Glutamatergic neuron (in vitro differentiated cells): Measurements from ENCODE around the gene ISG15. TPM values are rescaled to one million over a fixed set of nuclear protein-coding genes. Genes with fewer than 3 reads are reported as not detected.

Source experiments
- DNase-seq: peaks from one replicate; pipeline ENCODE4 v3.0.0; 2022
- H3K27ac Mint-ChIP-seq: one replicate; pipeline ENCODE4 v1.8.0; 2020; ENCODE audit warnings: mild to moderate bottlenecking, mixed read lengths, inconsistent platforms; ENCODE audit not compliant: unreplicated experiment
- H3K27me3 Mint-ChIP-seq: one replicate; pipeline ENCODE4 v1.8.0; 2020; ENCODE audit warnings: mild to moderate bottlenecking, moderate library complexity, mixed read lengths, inconsistent platforms; ENCODE audit not compliant: unreplicated experiment
- H3K36me3 Mint-ChIP-seq: one replicate; pipeline ENCODE4 v1.8.0; 2020; ENCODE audit warnings: mild to moderate bottlenecking, mixed read lengths, inconsistent platforms; ENCODE audit not compliant: unreplicated experiment
- H3K4me1 Mint-ChIP-seq: one replicate; pipeline ENCODE4 v1.8.0; 2020; ENCODE audit warnings: mild to moderate bottlenecking, low read depth, mixed read lengths, inconsistent platforms; ENCODE audit not compliant: unreplicated experiment
- H3K4me3 Mint-ChIP-seq: one replicate; pipeline ENCODE4 v1.8.0; 2020; ENCODE audit warnings: mild to moderate bottlenecking, mixed read lengths, inconsistent platforms; ENCODE audit not compliant: unreplicated experiment
- H3K9me3 Mint-ChIP-seq: one replicate; pipeline ENCODE4 v1.8.0; 2020; ENCODE audit warnings: mild to moderate bottlenecking, moderate library complexity, mixed read lengths, inconsistent platforms; ENCODE audit not compliant: unreplicated experiment
- total RNA-seq: library from RNA; stranded (reverse); fragmentation: NEBNext Ultra II Directional; extraction: Animal tissue kit (Norgen Biotek cat#: 25700); gene quantifications from one replicate; pipeline ENCODE4 v1.2.1, GENCODE V29; 2021; ENCODE audit not compliant: unreplicated experiment
- TF ChIP-seq, protein P1 (sequence below): fragments of 200-600 bp; sonication (generic); IDR thresholded peaks from one replicate; pipeline ENCODE4 v1.5.0; 2021; ENCODE audit not compliant: partially characterized antibody, unreplicated experiment

ISG15 gene
- total RNA-seq, 1 donor from 2014 or later = 18.4 TPM

GRCh38 chr1:966135-966703 is 47.1 kb upstream of the ISG15 start, which contains the start of gene PLEKHN1:
TSS of gene PLEKHN1 (plus strand) at chr1:966482. CDS start at chr1:966532, 50 bp downstream.
- Mint-ChIP-seq H3K4me3 (no peak within 1 kb of the TSS), H3K27me3 (peaks cover 12% of the 10 kb centered on the region), H3K9me3 (peaks cover 5% of the 10 kb centered on the region), H3K4me1 (peaks cover 6% of the 10 kb centered on the region), H3K27ac (no peak within 1 kb of the TSS), H3K36me3 (no peaks in the 10 kb centered on the region)
- TF ChIP-seq, protein P1, sequence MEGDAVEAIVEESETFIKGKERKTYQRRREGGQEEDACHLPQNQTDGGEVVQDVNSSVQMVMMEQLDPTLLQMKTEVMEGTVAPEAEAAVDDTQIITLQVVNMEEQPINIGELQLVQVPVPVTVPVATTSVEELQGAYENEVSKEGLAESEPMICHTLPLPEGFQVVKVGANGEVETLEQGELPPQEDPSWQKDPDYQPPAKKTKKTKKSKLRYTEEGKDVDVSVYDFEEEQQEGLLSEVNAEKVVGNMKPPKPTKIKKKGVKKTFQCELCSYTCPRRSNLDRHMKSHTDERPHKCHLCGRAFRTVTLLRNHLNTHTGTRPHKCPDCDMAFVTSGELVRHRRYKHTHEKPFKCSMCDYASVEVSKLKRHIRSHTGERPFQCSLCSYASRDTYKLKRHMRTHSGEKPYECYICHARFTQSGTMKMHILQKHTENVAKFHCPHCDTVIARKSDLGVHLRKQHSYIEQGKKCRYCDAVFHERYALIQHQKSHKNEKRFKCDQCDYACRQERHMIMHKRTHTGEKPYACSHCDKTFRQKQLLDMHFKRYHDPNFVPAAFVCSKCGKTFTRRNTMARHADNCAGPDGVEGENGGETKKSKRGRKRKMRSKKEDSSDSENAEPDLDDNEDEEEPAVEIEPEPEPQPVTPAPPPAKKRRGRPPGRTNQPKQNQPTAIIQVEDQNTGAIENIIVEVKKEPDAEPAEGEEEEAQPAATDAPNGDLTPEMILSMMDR = no peak
- DNase-seq = no peak

GRCh38 chr1:966704-967300 is 46.5 kb upstream of the ISG15 start:
- DNase-seq = peak; percentile 54
- peaks cover 6% of the 10 kb centered on the region for H3K4me1 Mint-ChIP-seq
- H3K9me3 Mint-ChIP-seq = peaks cover 5% of the 10 kb centered on the region
- peaks cover 12% of the 10 kb centered on the region for H3K27me3 Mint-ChIP-seq
- H3K36me3 Mint-ChIP-seq = no peaks in the 10 kb centered on the region
- TF ChIP-seq, protein P1 = no peak
- no peak overlapping the region for H3K27ac Mint-ChIP-seq
- no peak overlapping the region for H3K4me3 Mint-ChIP-seq

DNA sequence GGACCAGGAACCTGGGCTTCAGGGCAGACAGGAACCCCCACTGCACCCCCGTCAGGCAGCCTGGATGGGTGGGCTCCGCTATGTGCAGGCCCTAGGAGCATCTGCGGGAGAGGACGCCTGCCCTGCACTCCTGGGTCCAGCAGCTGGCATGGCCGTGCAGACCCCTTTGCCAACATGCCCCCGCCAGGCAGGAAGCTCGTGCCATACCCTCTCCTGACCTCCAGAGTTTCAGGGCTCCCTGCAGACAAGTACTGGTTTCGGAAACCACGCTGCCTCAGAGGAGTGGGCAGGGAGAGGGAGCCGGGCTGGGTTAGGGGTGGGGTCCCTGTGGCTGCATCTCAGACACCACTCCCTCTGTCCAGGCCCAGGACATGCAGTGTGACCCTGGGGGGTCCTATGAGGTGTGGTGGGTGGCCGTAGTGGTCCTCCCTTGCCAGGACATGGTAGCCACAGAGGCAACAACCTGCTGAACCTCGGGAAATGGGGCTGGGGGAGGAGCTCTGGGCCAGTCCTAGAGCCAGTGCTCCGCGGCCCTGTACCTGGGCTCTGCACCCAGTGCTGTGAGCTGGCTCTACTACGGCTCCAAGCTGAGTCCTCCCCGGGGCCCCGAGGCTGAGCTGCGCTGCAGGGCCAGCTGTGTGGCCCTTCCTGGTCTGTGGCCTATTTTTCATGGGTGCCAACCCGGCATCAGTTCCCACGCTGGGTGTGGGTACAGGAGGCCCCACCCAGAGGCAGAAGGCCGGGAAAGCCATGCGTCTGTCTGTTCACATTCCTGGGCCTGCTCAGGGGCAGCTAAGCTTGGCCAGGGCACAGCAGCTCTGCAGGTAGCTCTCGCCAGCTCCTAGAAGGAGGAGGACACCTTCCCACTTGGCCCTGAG is 45.6 kb upstream of the ISG15 start:
- Mint-ChIP-seq H3K27me3 (peaks cover 12% of the 10 kb centered on the region), H3K9me3 (peaks cover 5% of the 10 kb centered on the region), H3K36me3 (no peaks in the 10 kb centered on the region), H3K4me1 (peaks cover 6% of the 10 kb centered on the region), H3K4me3 (no peak overlapping the region), H3K27ac (no peak overlapping the region)
- no peak for DNase-seq
- TF ChIP-seq, protein P1 = no peak

GRCh38 chr1:969260-969855 is 43.9 kb upstream of the ISG15 start:
- Mint-ChIP-seq H3K36me3 (no peaks in the 10 kb centered on the region), H3K4me1 (peaks cover 6% of the 10 kb centered on the region), H3K27me3 (peaks cover 12% of the 10 kb centered on the region), H3K9me3 (peaks cover 5% of the 10 kb centered on the region), H3K4me3 (no peak overlapping the region), H3K27ac (no peak overlapping the region)
- TF ChIP-seq, protein P1 = no peak
- DNase-seq = no peak
